GM12878 (cell line): ENCODE results near the gene TBC1D2B. TPM values are rescaled to one million over a fixed set of nuclear protein-coding genes. Genes with fewer than 3 reads are reported as not detected.

Source experiments
- ATAC-seq: fragments of 200-7000 bp; cut with Tn5 transposase; 3 replicates; pipeline ENCODE4 v1.9.1; 2020; ENCODE audit warnings: mild to moderate bottlenecking, moderate library complexity
- BruUV-seq: library from RNA; stranded (reverse); fragments of 400-500 nt; replicated peaks from 2 replicates; lab custom pipeline; 2021; lab: Mats Ljungman, UMichigan
- CTCF ChIA-PET: fragments of 300-600 bp; sonication (Branson Sonifier 250); formaldehyde crosslinking; extraction: SDS; loops from one replicate; lab custom pipeline; 2021; ENCODE audit warnings: inconsistent platforms; lab: Yijun Ruan, JAX
- POLR2A ChIA-PET: fragments of 350-600 bp; formaldehyde crosslinking; extraction: SDS; loops from one replicate; lab custom pipeline; 2021; ENCODE audit warnings: inconsistent platforms; lab: Charles Lee
- RAD21 ChIA-PET: fragments of 300-600 bp; sonication (Branson Sonifier 250); formaldehyde crosslinking; loops from one replicate; lab custom pipeline; 2023; ENCODE audit warnings: antibody characterized with exemption; ENCODE audit not compliant: unreplicated experiment; lab: Charles Lee
- SMC1A ChIA-PET: fragments of 300-600 bp; sonication (Branson Sonifier 250); formaldehyde crosslinking; loops from one replicate; lab custom pipeline; 2023; ENCODE audit not compliant: unreplicated experiment, uncharacterized antibody; lab: Charles Lee
- DNase-seq: peaks from one replicate; pipeline ENCODE4 v3.0.0-alpha.2; 2011; ENCODE audit warnings: low read depth, low spot score
- FAIRE-seq: peaks from 3 replicates; lab custom pipeline; 2011; peaks lifted over from hg19 to GRCh38; lab: Jason Lieb, UNC
- H2AFZ ChIP-seq: 2 replicates; pipeline ENCODE4 v1.6.0; 2011; ENCODE audit warnings: low read depth, low read length, control low read depth; ENCODE audit not compliant: control insufficient read depth
- H3K27ac ChIP-seq: 2 replicates; pipeline ENCODE4 v1.5.1; 2011; ENCODE audit warnings: control low read depth; ENCODE audit not compliant: control insufficient read depth, insufficient read depth
- H3K27me3 ChIP-seq, 2 experiments: replicated peaks in 1 of 2; 2 replicates each; pipeline versions ENCODE4 v1.6.0 to v1.6.1; 2011; ENCODE audit warnings: low read length in 1 of 2; ENCODE audit not compliant: control insufficient read depth in 2 of 2, insufficient read depth in 2 of 2
- H3K36me3 ChIP-seq, 2 experiments: 2 replicates each; pipeline ENCODE4 v1.5.1; 2011; ENCODE audit warnings: low read length in 1 of 2; ENCODE audit not compliant: control insufficient read depth in 2 of 2, insufficient read depth in 2 of 2
- H3K4me1 ChIP-seq: 2 replicates; pipeline ENCODE4 v1.6.1; 2011; ENCODE audit warnings: mild to moderate bottlenecking, low read length, moderate library complexity, mixed read lengths; ENCODE audit not compliant: control insufficient read depth, insufficient read depth
- H3K4me2 ChIP-seq: 2 replicates; pipeline ENCODE4 v1.6.0; 2011; ENCODE audit warnings: control low read depth; ENCODE audit not compliant: control insufficient read depth, insufficient read depth
- H3K4me3 ChIP-seq: fragments of 200-600 bp; sonication (generic); 2 replicates; pipeline ENCODE4 v1.5.1; 2016
- H3K79me2 ChIP-seq: 2 replicates; pipeline ENCODE4 v1.6.0; 2011; ENCODE audit warnings: low read length; ENCODE audit not compliant: control insufficient read depth, insufficient read depth
- H3K9ac ChIP-seq: 2 replicates; pipeline ENCODE4 v1.8.0; 2011; ENCODE audit warnings: low read length, control low read depth, mixed read lengths; ENCODE audit not compliant: control insufficient read depth, insufficient read depth
- H3K9me3 ChIP-seq: replicated peaks from 3 replicates; pipeline ENCODE4 v1.5.1; 2011; ENCODE audit warnings: mild to moderate bottlenecking, low read length; ENCODE audit not compliant: control insufficient read depth, insufficient read depth
- H4K20me1 ChIP-seq: 2 replicates; pipeline ENCODE4 v1.6.0; 2011; ENCODE audit not compliant: control insufficient read depth, insufficient read depth
- ASH2L ChIP-seq: fragments of 300-600, 200-600 bp; sonication (generic); IDR thresholded peaks from 2 replicates; pipeline ENCODE4 v1.6.1; 2017; ENCODE audit warnings: low read depth, mild to moderate bottlenecking, borderline replicate concordance
- CEBPB ChIP-seq, 2 experiments: fragments of 150-350 bp in 1 of 2; IDR thresholded peaks; 2 replicates each; pipeline ENCODE4 v1.6.1; 2012 to 2014; ENCODE audit warnings: low read depth in 2 of 2, low read length in 2 of 2, borderline replicate concordance in 1 of 2, inconsistent platforms in 1 of 2
- DPF2 ChIP-seq: fragments of 450-650 bp; IDR thresholded peaks from 2 replicates; pipeline ENCODE4 v1.6.1; 2017; ENCODE audit warnings: mild to moderate bottlenecking
- EGR1 ChIP-seq, 2 experiments: IDR thresholded peaks; 1 replicate in 1 of 2; 2 replicates in 1 of 2; pipeline ENCODE4 v1.6.1; 2011 to 2012; ENCODE audit warnings: low read depth in 2 of 2, low read length in 2 of 2, borderline replicate concordance in 1 of 2, mild to moderate bottlenecking in 1 of 2, moderate library complexity in 1 of 2
- JUND ChIP-seq: IDR thresholded peaks from 2 replicates; pipeline ENCODE4 v1.6.1; 2012; ENCODE audit warnings: low read depth, mild to moderate bottlenecking, low read length, improper control_type of control experiment, moderate library complexity
- KLF5 ChIP-seq: fragments of 450-650 bp; IDR thresholded peaks from 2 replicates; pipeline ENCODE4 v1.6.1; 2014; ENCODE audit warnings: mild to moderate bottlenecking; ENCODE audit not compliant: partially characterized antibody
- MEF2B ChIP-seq: fragments of 450-650 bp; IDR thresholded peaks from 2 replicates; pipeline ENCODE4 v1.6.1; 2018; ENCODE audit warnings: mild to moderate bottlenecking, moderate library complexity; ENCODE audit not compliant: partially characterized antibody, poor library complexity, severe bottlenecking
- POU2F2 ChIP-seq: IDR thresholded peaks from 3 replicates; pipeline ENCODE4 v1.6.1; 2011; ENCODE audit warnings: low read depth, mild to moderate bottlenecking, low read length, borderline replicate concordance
- SKIL ChIP-seq: fragments of 450-650 bp; IDR thresholded peaks from 2 replicates; pipeline ENCODE4 v1.6.1; 2017; ENCODE audit warnings: mild to moderate bottlenecking, low read depth, inconsistent platforms; ENCODE audit not compliant: poor library complexity, severe bottlenecking
- SREBF2 ChIP-seq: IDR thresholded peaks from 2 replicates; pipeline ENCODE4 v1.6.1; 2012; ENCODE audit warnings: mild to moderate bottlenecking, low read length
- STAT3 ChIP-seq: IDR thresholded peaks from 2 replicates; pipeline ENCODE4 v1.6.1; 2011; ENCODE audit warnings: low read depth, low read length, improper control_type of control experiment
- YY1 ChIP-seq: IDR thresholded peaks from 2 replicates; pipeline ENCODE4 v1.6.1; 2011; ENCODE audit warnings: low read depth, mild to moderate bottlenecking, low read length
- ZNF622 ChIP-seq: fragments of 450-650 bp; IDR thresholded peaks from 2 replicates; pipeline ENCODE4 v1.6.1; 2017; ENCODE audit warnings: mild to moderate bottlenecking, inconsistent platforms
- WGBS: methylation state at CpG from one replicate; pipeline ENCODE4 v1.1.6; 2016; ENCODE audit warnings: low lambda C conversion rate; ENCODE audit not compliant: insufficient replicate concordance, insufficient coverage; ENCODE audit errors: missing lambda C conversion rate; 5-methylcytosine and 5-hydroxymethylcytosine counted together
- in situ Hi-C: fragments of 300-500 bp; cut with MboI; formaldehyde crosslinking; loops from 9 replicates; pipeline ENCODE4 v1.14.3; 2018; ENCODE audit warnings: mixed read lengths
- intact Hi-C: fragments of 100-400 bp; cut with micrococcal nuclease; formaldehyde crosslinking; loops from one replicate; pipeline ENCODE4 v1.14.2; 2022; ENCODE audit not compliant: unreplicated experiment
- polyA plus RNA-seq, 11 experiments: library from polyadenylated mRNA; depleted of rRNA in 4 of 11; unstranded in 6 of 11; stranded (reverse) in 5 of 11; fragments of >200 nt; fragmentation: Nextera tagmentation in 4 of 11; fragmentation: Illumina TruSeq in 1 of 11; extraction: Ambion mirVana in 4 of 11; extraction: Trizol in 1 of 11; gene quantifications; 1 replicate in 1 of 11; 2 replicates in 10 of 11; pipeline versions ENCODE4 v1.2.1 to v1.2.3, GENCODE V29; 2011 to 2016; ENCODE audit warnings: inconsistent platforms in 2 of 11, missing spikeins in 2 of 11, low read depth in 1 of 11
- total RNA-seq, 4 experiments: library from RNA; depleted of rRNA in 3 of 4; stranded (reverse); fragments of >200 nt in 3 of 4; fragmentation: Illumina TruSeq in 1 of 4; extraction: Trizol in 1 of 4; gene quantifications; 2 replicates each; pipeline versions ENCODE4 v1.2.1 to v1.2.3, GENCODE V29; 2013 to 2021

The TBC1D2B gene
- total and polyA plus RNA-seq, 10 of the 15 experiments (the other 5 are each of a cell fraction or from before 2014, with no cell fraction given): 1.3 to 53.4 (median 19.4) TPM

GRCh38 chr15:78018445-78018844, 59.1 kb downstream of the TBC1D2B start (continued):
- TF ChIP-seq POU2F2: no peak
- TF ChIP-seq EGR1 (IDR thresholded peaks at IDR 0.05; ENCODE audit: borderline replicate concordance in 1 of 2, low read depth in 2 of 2, low read length in 2 of 2): no peak

GRCh38 chr15:78016860-78017259, 60.7 kb downstream of the TBC1D2B start:
- H3K79me2 ChIP-seq: no peaks in the 10 kb centered on the region
- no peaks in the 10 kb centered on the region for H4K20me1 ChIP-seq
- no peak overlapping the region for H3K27ac ChIP-seq
- WGBS: 94% methylated on average over 1 of the region's 1 CpG
- H3K4me1 ChIP-seq: peaks cover 7% of the 10 kb centered on the region
- intact Hi-C loops (no loop called here), in situ Hi-C loops (no loop called here)
- no peak overlapping the region for H3K9ac ChIP-seq
- no peak for FAIRE-seq
- POLR2A ChIA-PET: interaction anchor here (1.0 kb wide), 2 partner anchors 12 to 18 kb away, joined by 3 read pairs; no protein-coding TSS in a partner anchor
- no peaks in the 10 kb centered on the region for H3K9me3 ChIP-seq
- no peak for ATAC-seq
- no peaks in the 10 kb centered on the region for H3K27me3 ChIP-seq
- DNase-seq: no peak
- no TSS peak for BruUV-seq
- no peak overlapping the region for H3K4me2 ChIP-seq
- no peak overlapping the region for H2AFZ ChIP-seq
- CTCF ChIA-PET: interaction anchor here (0.7 to 4.8 kb wide), 7 partner anchors 12 to 179 kb away, joined by 3 to 27 read pairs (median 10); no protein-coding TSS in a partner anchor
- RAD21 ChIA-PET: interaction anchor here (0.9 to 4.0 kb wide), 5 partner anchors 12 to 93 kb away, joined by 3 to 31 read pairs (median 3); no protein-coding TSS in a partner anchor
- no peak overlapping the region for H3K4me3 ChIP-seq
- SMC1A ChIA-PET: interaction anchor here (0.8 to 4.0 kb wide), 8 partner anchors 12 to 92 kb away, joined by 3 to 55 read pairs (median 3); no protein-coding TSS in a partner anchor
- peaks cover 9 to 19% of the 10 kb centered on the region in 2 experiments; a peak in 3 of 4 replicates for H3K36me3 ChIP-seq
- TF ChIP-seq DPF2: no peak

GRCh38 chr15:78012643-78013077, 64.9 kb downstream of the TBC1D2B start:
- Histone ChIP-seq H4K20me1 (no peaks in the 10 kb centered on the region), H3K27me3 (no peaks in the 10 kb centered on the region), H3K4me1 (no peaks in the 10 kb centered on the region), H3K4me2 (no peak overlapping the region), H3K9me3 (no peaks in the 10 kb centered on the region), H3K27ac (no peak overlapping the region), H3K4me3 (no peak overlapping the region), H3K9ac (no peak overlapping the region), H3K79me2 (no peaks in the 10 kb centered on the region), H2AFZ (no peak overlapping the region), H3K36me3 (peaks cover 18% of the 10 kb centered on the region in 2 experiments; a peak in 3 of 4 replicates)
- intact Hi-C loops (no loop called here), in situ Hi-C loops (no loop called here)
- BruUV-seq: no TSS peak
- FAIRE-seq (no peak), DNase-seq (no peak), ATAC-seq (no peak)
- ChIA-PET RAD21 (no interaction called here), POLR2A (no interaction called here), SMC1A (interaction anchor here (0.9 kb wide), 1 partner anchor 9 kb away, joined by 4 read pairs; no protein-coding TSS in a partner anchor), CTCF (interaction anchor here (1.0 to 1.2 kb wide), 2 partner anchors 13 to 96 kb away, joined by 4 read pairs; no protein-coding TSS in a partner anchor)
- 96% methylated on average over 8 of the region's 8 CpGs for WGBS
- TF ChIP-seq KLF5 (no peak), MEF2B (no peak), SREBF2 (no peak), SKIL (no peak), ASH2L (no peak), YY1 (no peak), CEBPB (IDR thresholded peaks at IDR 0.05; ENCODE audit: borderline replicate concordance in 1 of 2, low read depth in 2 of 2, low read length in 2 of 2) (no peak), JUND (no peak), ZNF622 (no peak), STAT3 (no peak)
